ENCODE data around the gene BHLHA15.
"Not testable (repeated sequence)": the region's sequence is repeated elsewhere in the genome, so short reads cannot be mapped to it uniquely, and the experiment has no call there.

The BHLHA15 gene

GRCh38 chr7:98210513-98211220, 572 bp upstream of the BHLHA15 start:
- Mint-ChIP-seq H3K4me3 (peak overlapping the region; percentile 59), H3K4me1 (peaks cover 11% of the 10 kb centered on the region), H3K9me3 (no peaks in the 10 kb centered on the region), H3K27me3 (peaks cover 14% of the 10 kb centered on the region), H3K27ac (no peak overlapping the region), H3K36me3 (peaks cover 22% of the 10 kb centered on the region)
- DNase-seq (ENCODE audit: low spot score in 2 of 2), result no peak
- ATAC-seq (ENCODE audit: low read depth), result no peak

GRCh38 chr7:98211676-98212531, 665 bp downstream of the BHLHA15 start:
- Mint-ChIP-seq H3K4me1 (peaks cover 11% of the 10 kb centered on the region), H3K27ac (no peak overlapping the region), H3K36me3 (peaks cover 16% of the 10 kb centered on the region), H3K9me3 (no peaks in the 10 kb centered on the region), H3K4me3 (peak overlapping the region; percentile 51), H3K27me3 (peaks cover 14% of the 10 kb centered on the region)
- ATAC-seq (ENCODE audit: low read depth), result no peak
- no peak for DNase-seq (ENCODE audit: low spot score in 2 of 2)

GRCh38 chr7:98212532-98213041, 1.3 kb downstream of the BHLHA15 start:
- no peak overlapping the region for H3K27ac Mint-ChIP-seq
- H3K27me3 Mint-ChIP-seq, result peaks cover 14% of the 10 kb centered on the region
- H3K4me1 Mint-ChIP-seq, result peaks cover 11% of the 10 kb centered on the region
- H3K36me3 Mint-ChIP-seq, result peaks cover 10% of the 10 kb centered on the region
- DNase-seq (ENCODE audit: low spot score in 2 of 2), result no peak
- no peaks in the 10 kb centered on the region for H3K9me3 Mint-ChIP-seq
- peak overlapping the region; percentile 32 for H3K4me3 Mint-ChIP-seq
- no peak for ATAC-seq (ENCODE audit: low read depth)

GRCh38 chr7:98213296-98213887, 2.2 kb downstream of the BHLHA15 start:
- peaks cover 14% of the 10 kb centered on the region for H3K36me3 Mint-ChIP-seq
- H3K27me3 Mint-ChIP-seq, result peaks cover 14% of the 10 kb centered on the region
- H3K27ac Mint-ChIP-seq, result no peak overlapping the region
- no peak for ATAC-seq (ENCODE audit: low read depth)
- H3K4me3 Mint-ChIP-seq, result peak overlapping the region; percentile 8
- H3K9me3 Mint-ChIP-seq, result no peaks in the 10 kb centered on the region
- peaks cover 14% of the 10 kb centered on the region for H3K4me1 Mint-ChIP-seq
- DNase-seq (ENCODE audit: low spot score in 2 of 2), result no peak

DNA sequence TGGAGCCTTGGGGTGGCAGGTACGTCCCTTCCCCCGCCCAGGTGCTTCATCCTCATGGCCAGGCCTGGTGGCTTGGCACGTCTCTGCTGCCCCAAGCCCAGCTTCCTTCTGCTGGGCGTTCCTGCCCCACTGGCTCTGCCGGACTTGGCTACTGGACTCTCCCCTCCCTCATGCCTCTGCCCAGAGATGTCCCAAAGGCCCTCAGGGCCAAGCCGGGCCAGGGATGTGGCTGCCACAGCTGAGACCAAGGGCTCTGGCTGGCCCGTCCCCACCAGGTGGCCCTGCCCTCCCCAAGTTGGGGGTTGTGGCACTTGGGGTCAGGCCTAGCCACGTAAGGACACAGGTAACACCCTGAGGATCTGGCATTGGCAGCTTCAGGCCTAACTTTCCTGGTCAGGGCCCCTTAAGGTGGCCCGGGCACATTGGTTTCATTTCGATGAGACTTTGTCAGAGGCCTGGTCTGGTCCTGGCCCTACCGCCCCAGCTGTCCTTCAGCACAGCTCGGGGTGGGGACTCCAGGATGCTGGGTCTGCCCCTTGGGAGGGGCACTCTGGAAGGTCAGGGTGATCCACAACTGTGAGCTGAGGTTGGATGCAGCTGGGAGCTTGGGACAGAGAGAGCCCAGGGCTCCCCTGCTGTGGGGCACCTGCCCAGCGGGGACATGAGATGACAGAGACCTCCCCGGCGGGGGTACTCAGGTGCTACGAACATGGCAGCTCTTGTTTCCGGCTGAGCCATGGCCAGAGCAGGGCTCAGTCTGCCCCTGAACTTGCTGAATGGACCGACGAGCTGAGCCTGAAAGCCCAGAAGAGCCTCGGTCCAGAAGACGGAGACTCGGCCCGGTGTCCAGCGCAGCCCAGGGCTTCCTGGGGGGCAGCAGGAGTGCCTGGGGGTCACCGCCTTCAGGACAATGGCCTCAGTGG, 2.9 kb downstream of the BHLHA15 start:
- Mint-ChIP-seq H3K9me3 (no peaks in the 10 kb centered on the region), H3K4me1 (peaks cover 19% of the 10 kb centered on the region), H3K27ac (no peak overlapping the region), H3K36me3 (peaks cover 14% of the 10 kb centered on the region), H3K4me3 (no peak overlapping the region), H3K27me3 (peaks cover 14% of the 10 kb centered on the region)
- DNase-seq (ENCODE audit: low spot score in 2 of 2) (no peak), ATAC-seq (ENCODE audit: low read depth) (no peak)

- Mint-ChIP-seq H3K27me3 (peaks cover 11% of the 10 kb centered on the region), H3K4me3 (no peak overlapping the region), H3K36me3 (peaks cover 14% of the 10 kb centered on the region), H3K4me1 (peaks cover 26% of the 10 kb centered on the region), H3K9me3 (no peaks in the 10 kb centered on the region), H3K27ac (no peak overlapping the region)
- ATAC-seq (ENCODE audit: low read depth) (no peak), DNase-seq (ENCODE audit: low spot score in 2 of 2) (no peak)
Observed at GRCh38 chr7:98214811-98215321, 3.6 kb downstream of the BHLHA15 start.

DNA sequence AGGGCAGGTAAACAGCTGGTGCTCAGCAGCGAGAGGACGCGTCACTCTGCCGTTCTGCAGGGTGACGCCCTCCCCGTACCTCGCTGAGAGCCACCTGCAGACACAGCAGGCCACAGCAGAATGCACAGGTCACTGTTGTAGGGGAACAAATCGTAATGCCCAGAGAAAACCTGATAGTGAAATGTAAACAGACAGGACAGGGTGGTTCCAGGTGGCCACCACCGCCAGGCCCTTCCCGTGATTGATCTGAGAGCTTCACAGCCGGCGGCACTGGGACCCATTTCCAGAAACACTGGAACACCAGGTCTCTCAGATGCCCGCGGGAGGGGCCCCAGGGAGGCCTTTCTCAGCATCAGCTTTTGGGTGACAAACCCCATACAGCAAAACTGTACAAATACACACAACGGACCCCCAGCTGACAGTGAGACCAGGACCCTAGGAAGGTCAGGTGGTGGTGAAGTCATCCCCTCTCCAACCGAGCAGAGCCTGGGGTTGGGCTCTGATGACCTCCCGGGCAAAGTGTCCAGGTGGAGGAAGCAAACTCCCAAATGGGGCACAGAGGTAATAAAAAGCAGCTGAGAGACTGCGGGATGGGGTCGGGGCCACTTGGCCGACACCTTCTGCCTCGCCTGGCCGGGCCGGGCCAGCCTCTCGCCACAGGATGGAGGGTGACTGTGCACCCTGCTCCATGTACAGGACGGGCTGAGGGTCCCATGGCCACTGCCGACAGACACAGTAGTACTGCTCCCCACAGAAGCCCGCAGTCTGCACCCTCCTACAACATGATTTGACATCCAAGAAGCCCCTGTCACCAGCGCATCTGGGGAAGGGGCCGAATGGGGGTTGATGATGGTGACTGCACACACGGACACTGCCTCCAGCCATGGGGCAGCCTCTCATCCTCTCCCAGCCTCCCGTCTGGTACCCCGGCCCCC, 4.6 kb downstream of the BHLHA15 start:
- H3K27ac Mint-ChIP-seq, result no peak overlapping the region
- H3K4me1 Mint-ChIP-seq, result peaks cover 24% of the 10 kb centered on the region
- peaks cover 14% of the 10 kb centered on the region for H3K36me3 Mint-ChIP-seq
- DNase-seq (ENCODE audit: low spot score in 2 of 2) (no peak), ATAC-seq (ENCODE audit: low read depth) (no peak)
- H3K9me3 Mint-ChIP-seq, result no peaks in the 10 kb centered on the region
- H3K27me3 Mint-ChIP-seq, result peaks cover 8% of the 10 kb centered on the region
- H3K4me3 Mint-ChIP-seq, result no peak overlapping the region

- DNase-seq (ENCODE audit: low spot score in 2 of 2) (no peak), ATAC-seq (ENCODE audit: low read depth) (no peak)
- Mint-ChIP-seq H3K4me1 (peaks cover 20% of the 10 kb centered on the region), H3K27me3 (peaks cover 3% of the 10 kb centered on the region), H3K4me3 (no peak overlapping the region), H3K27ac (no peak overlapping the region), H3K36me3 (peaks cover 17% of the 10 kb centered on the region), H3K9me3 (no peaks in the 10 kb centered on the region)
Observed at GRCh38 chr7:98216941-98217622, 5.8 kb downstream of the BHLHA15 start.

DNA sequence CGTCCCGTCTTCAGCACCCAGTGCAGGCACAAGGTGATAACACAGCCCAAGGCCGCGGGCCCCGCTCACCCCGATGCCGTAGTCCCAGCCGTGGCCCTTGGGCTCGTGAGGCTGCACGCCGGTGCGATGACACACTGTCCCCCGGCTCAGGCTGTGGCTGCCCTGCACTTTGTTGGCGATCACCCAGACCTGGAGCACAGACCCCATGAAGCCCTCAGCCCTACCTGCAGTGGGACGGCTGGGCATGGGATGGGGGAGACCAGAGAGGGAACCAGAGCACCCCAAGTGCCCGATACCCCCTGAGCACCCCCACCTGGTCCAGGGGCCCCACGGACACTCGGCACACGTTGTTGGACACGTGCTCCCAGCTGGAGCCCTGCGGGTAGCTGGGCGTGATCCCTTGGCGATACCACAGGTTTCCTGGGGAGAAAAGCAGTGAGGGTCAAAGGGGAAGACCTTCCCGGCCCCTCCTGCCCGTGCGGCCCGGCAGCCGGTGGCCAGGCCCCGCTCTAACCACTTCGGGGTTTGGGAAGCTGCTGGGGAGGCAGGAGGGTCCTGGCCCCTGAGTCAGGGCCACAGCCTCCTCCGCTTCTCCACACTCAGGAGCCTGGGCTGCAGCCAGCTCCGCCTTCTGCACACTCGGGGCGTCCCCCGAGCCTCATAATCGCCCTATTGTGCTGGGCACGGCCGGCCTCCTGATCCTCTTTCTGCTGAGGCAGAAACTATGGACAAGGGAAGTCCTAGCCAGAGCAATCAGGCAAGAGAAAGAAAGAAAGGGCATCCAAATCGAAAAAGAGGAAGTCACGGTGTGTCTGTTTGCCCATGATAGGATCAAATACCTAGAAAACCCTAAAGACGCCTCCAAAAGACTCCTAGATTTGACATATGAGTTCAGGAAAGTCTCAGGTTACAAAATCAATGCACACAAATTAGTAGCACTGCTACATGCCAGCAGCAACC, 6.7 kb downstream of the BHLHA15 start:
- peak; percentile 66 for ATAC-seq (ENCODE audit: low read depth)
- Mint-ChIP-seq H3K27me3 (no peaks in the 10 kb centered on the region), H3K4me1 (peaks cover 20% of the 10 kb centered on the region), H3K9me3 (no peaks in the 10 kb centered on the region), H3K27ac (no peak overlapping the region), H3K36me3 (peaks cover 17% of the 10 kb centered on the region), H3K4me3 (no peak overlapping the region)
- DNase-seq (ENCODE audit: low spot score in 2 of 2), result no peak

DNA sequence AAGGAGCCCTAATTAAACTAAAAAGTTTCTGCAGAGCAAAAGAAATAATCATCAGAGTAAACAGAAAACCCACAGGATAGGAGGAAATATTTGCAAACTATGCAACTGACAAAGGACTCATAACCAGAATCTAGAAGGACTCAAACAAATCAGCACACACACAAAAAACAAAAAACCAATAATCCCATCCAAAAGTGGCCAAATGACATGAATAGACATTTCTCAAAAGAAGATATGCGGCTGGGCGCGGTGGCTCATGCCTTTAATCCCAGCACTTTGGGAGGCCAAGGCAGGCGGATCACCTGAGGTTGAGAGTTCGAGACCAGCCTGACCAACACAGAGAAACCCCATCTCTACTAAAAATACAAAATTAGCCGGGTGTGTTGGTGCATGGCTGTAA, 8.1 kb downstream of the BHLHA15 start:
- H3K27ac Mint-ChIP-seq; H3K27me3 Mint-ChIP-seq; ATAC-seq (ENCODE audit: low read depth); H3K9me3 Mint-ChIP-seq; DNase-seq (ENCODE audit: low spot score in 2 of 2): not testable (repeated sequence)
- Mint-ChIP-seq H3K36me3 (peaks cover 20% of the 10 kb centered on the region), H3K4me3 (peak overlapping the region; percentile 0), H3K4me1 (peaks cover 19% of the 10 kb centered on the region)
